Fibroblast of the aortic adventitia (primary cell): Measurements from ENCODE around the gene SLC4A3. TPM values are rescaled to one million over a fixed set of nuclear protein-coding genes. Genes with fewer than 3 reads are reported as not detected.
A peak's percentile ranks its signal among the peaks of the same experiment; 100 is the strongest.

Source experiments
- DNase-seq: peaks from one replicate; pipeline ENCODE4 v3.0.0-alpha.2; 2010; ENCODE audit warnings: low read depth
- H3K4me3 ChIP-seq: 2 replicates; pipeline ENCODE4 v1.5.1; 2011; ENCODE audit warnings: low read depth, mild to moderate bottlenecking, control low read depth, low read length, moderate library complexity
- CTCF ChIP-seq: IDR thresholded peaks from 2 replicates; pipeline ENCODE4 v1.5.1; 2011; ENCODE audit warnings: mild to moderate bottlenecking, low read length, control low read depth, inconsistent platforms; ENCODE audit not compliant: insufficient read depth
- total RNA-seq: library from RNA; depleted of rRNA; stranded (reverse); fragments of >200 nt; gene quantifications from 2 replicates; pipeline ENCODE4 v1.2.3, GENCODE V29; 2012; ENCODE audit warnings: low replicate concordance

Gene SLC4A3
- total RNA-seq, 1 donor: 2.5 TPM

GRCh38 chr2:219642069-219642454 is 14.6 kb downstream of the SLC4A3 start:
- H3K4me3 ChIP-seq: no peak overlapping the region
- no peak for TF ChIP-seq CTCF
- DNase-seq: peak; percentile 15

GRCh38 chr2:219642465-219643083 is 15.1 kb downstream of the SLC4A3 start:
- no peak overlapping the region for H3K4me3 ChIP-seq
- peak; percentile 100 for TF ChIP-seq CTCF
- DNase-seq: peak; percentile 97

GRCh38 chr2:219643084-219643473 is 15.6 kb downstream of the SLC4A3 start:
- TF ChIP-seq CTCF: no peak
- no peak overlapping the region for H3K4me3 ChIP-seq
- DNase-seq: no peak

- TF ChIP-seq CTCF: no peak
- DNase-seq: peak; percentile 12
- H3K4me3 ChIP-seq: no peak overlapping the region
Observed at GRCh38 chr2:219643788-219644398, 16.5 kb downstream of the SLC4A3 start.

- DNase-seq: no peak
- no peak overlapping the region for H3K4me3 ChIP-seq
- no peak for TF ChIP-seq CTCF
Observed at GRCh38 chr2:219644801-219645480, 17.5 kb downstream of the SLC4A3 start.

GRCh38 chr2:219645631-219646527 is 18.4 kb downstream of the SLC4A3 start:
- H3K4me3 ChIP-seq: no peak overlapping the region
- TF ChIP-seq CTCF: no peak

More at GRCh38 chr2:219645631-219646527, 18.4 kb downstream of the SLC4A3 start:
- peak; percentile 92 for DNase-seq
